Measurements from ENCODE around the gene SYT12. TPM values are rescaled to one million over a fixed set of nuclear protein-coding genes. Genes with fewer than 3 reads are reported as not detected.

Gene SYT12
- polyA plus RNA-seq, 1 donor from 2014 or later = 2.3 TPM

DNA sequence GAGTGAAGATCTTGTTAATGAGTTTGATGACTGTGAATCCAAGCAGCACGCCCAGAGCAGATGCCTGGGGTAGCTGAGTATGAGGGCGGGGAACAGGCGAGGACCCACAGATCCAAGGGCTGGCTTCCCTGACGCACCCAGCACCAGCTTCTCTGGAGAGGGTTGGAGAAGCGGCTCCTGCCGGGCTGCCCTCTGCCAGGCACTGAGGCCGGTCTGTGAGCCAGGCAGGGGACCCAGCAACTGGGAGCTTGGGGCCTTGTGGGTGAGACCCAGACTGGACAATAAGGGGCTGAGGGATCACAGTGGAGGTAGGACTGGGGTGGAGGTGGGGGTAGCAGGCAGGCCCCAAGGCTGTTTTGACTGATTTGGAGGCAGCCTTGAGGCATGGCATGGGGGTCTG lies 8.6 kb upstream of the SYT12 start:
- H2AFZ ChIP-seq (ENCODE audit: low read depth, low read length) = no peak overlapping the region
- no peaks in the 10 kb centered on the region for H3F3A ChIP-seq (ENCODE audit: insufficient read depth, low read length, poor library complexity, severe bottlenecking)
- H3K9ac ChIP-seq (ENCODE audit: low read length) = no peak overlapping the region
- H3K79me2 ChIP-seq (replicated peaks; ENCODE audit: insufficient read depth, low read length) = no peaks in the 10 kb centered on the region
- H4K20me1 ChIP-seq (ENCODE audit: insufficient read depth) = no peaks in the 10 kb centered on the region
- H3K27me3 ChIP-seq (ENCODE audit: insufficient read depth, low read depth, low read length) = no peaks in the 10 kb centered on the region
- TF ChIP-seq EP300 (conservative IDR thresholded peaks at IDR 0.05; ENCODE audit: poor library complexity, severe bottlenecking) (no peak), RAD21 (conservative IDR thresholded peaks at IDR 0.05) (no peak), MXI1 (conservative IDR thresholded peaks at IDR 0.05; ENCODE audit: poor library complexity, severe bottlenecking) (no peak), EZH2 (IDR thresholded peaks at IDR 0.05; ENCODE audit: borderline replicate concordance, insufficient read depth, low read length, poor library complexity, severe bottlenecking) (no peak), POLR2AphosphoS5 (IDR thresholded peaks at IDR 0.05) (no peak), TAF1 (IDR thresholded peaks at IDR 0.05; ENCODE audit: low read depth) (no peak), SMC3 (conservative IDR thresholded peaks at IDR 0.05; ENCODE audit: poor library complexity) (no peak)
- TF ChIP-seq, protein P1, sequence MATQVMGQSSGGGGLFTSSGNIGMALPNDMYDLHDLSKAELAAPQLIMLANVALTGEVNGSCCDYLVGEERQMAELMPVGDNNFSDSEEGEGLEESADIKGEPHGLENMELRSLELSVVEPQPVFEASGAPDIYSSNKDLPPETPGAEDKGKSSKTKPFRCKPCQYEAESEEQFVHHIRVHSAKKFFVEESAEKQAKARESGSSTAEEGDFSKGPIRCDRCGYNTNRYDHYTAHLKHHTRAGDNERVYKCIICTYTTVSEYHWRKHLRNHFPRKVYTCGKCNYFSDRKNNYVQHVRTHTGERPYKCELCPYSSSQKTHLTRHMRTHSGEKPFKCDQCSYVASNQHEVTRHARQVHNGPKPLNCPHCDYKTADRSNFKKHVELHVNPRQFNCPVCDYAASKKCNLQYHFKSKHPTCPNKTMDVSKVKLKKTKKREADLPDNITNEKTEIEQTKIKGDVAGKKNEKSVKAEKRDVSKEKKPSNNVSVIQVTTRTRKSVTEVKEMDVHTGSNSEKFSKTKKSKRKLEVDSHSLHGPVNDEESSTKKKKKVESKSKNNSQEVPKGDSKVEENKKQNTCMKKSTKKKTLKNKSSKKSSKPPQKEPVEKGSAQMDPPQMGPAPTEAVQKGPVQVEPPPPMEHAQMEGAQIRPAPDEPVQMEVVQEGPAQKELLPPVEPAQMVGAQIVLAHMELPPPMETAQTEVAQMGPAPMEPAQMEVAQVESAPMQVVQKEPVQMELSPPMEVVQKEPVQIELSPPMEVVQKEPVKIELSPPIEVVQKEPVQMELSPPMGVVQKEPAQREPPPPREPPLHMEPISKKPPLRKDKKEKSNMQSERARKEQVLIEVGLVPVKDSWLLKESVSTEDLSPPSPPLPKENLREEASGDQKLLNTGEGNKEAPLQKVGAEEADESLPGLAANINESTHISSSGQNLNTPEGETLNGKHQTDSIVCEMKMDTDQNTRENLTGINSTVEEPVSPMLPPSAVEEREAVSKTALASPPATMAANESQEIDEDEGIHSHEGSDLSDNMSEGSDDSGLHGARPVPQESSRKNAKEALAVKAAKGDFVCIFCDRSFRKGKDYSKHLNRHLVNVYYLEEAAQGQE (IDR thresholded peaks at IDR 0.05; ENCODE audit: borderline replicate concordance) = no peak
- TF ChIP-seq, protein P2, sequence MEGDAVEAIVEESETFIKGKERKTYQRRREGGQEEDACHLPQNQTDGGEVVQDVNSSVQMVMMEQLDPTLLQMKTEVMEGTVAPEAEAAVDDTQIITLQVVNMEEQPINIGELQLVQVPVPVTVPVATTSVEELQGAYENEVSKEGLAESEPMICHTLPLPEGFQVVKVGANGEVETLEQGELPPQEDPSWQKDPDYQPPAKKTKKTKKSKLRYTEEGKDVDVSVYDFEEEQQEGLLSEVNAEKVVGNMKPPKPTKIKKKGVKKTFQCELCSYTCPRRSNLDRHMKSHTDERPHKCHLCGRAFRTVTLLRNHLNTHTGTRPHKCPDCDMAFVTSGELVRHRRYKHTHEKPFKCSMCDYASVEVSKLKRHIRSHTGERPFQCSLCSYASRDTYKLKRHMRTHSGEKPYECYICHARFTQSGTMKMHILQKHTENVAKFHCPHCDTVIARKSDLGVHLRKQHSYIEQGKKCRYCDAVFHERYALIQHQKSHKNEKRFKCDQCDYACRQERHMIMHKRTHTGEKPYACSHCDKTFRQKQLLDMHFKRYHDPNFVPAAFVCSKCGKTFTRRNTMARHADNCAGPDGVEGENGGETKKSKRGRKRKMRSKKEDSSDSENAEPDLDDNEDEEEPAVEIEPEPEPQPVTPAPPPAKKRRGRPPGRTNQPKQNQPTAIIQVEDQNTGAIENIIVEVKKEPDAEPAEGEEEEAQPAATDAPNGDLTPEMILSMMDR (IDR thresholded peaks at IDR 0.05; ENCODE audit: poor library complexity, severe bottlenecking) = no peak
- no peak overlapping the region for H3K27ac ChIP-seq (ENCODE audit: low read length)
- H3K9me2 ChIP-seq (ENCODE audit: insufficient read depth, low read length) = no peaks in the 10 kb centered on the region
- no peaks in the 10 kb centered on the region for H3K9me3 ChIP-seq (ENCODE audit: low read length)
- H3K36me3 ChIP-seq (ENCODE audit: insufficient read depth, low read length) = no peaks in the 10 kb centered on the region
- no peak overlapping the region for H3K4me3 ChIP-seq (ENCODE audit: low read length)
- H3K4me2 ChIP-seq (ENCODE audit: low read length) = no peak overlapping the region

DNA sequence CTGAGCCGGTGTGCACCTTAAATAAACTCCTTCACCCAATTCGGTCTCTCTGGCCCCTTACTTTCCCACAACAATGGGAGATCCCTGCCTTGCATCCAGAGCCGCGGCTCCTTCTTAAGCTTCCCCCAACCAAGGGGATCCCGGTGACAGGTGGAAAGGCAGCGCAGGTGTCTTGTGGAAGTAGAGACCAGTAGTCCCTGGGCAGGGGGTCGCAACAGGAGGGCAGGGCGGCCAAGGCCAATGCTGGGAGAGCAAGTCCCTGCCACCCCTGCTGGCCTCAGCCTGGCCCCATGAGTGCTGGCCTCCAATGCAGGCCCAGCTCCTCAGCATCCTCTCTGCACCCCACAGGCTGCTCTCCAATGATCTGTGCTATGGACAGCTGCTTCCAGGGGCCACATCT lies 7.9 kb upstream of the SYT12 start:
- TF ChIP-seq SMC3 (conservative IDR thresholded peaks at IDR 0.05; ENCODE audit: poor library complexity) (no peak), EZH2 (IDR thresholded peaks at IDR 0.05; ENCODE audit: borderline replicate concordance, insufficient read depth, low read length, poor library complexity, severe bottlenecking) (no peak), MXI1 (conservative IDR thresholded peaks at IDR 0.05; ENCODE audit: poor library complexity, severe bottlenecking) (no peak), RAD21 (conservative IDR thresholded peaks at IDR 0.05) (no peak), POLR2AphosphoS5 (IDR thresholded peaks at IDR 0.05) (no peak), TAF1 (IDR thresholded peaks at IDR 0.05; ENCODE audit: low read depth) (no peak), EP300 (conservative IDR thresholded peaks at IDR 0.05; ENCODE audit: poor library complexity, severe bottlenecking) (no peak)
- TF ChIP-seq, protein P1 (IDR thresholded peaks at IDR 0.05; ENCODE audit: borderline replicate concordance) = no peak
- TF ChIP-seq, protein P2 (IDR thresholded peaks at IDR 0.05; ENCODE audit: poor library complexity, severe bottlenecking) = no peak
- Histone ChIP-seq H3K9me3 (ENCODE audit: low read length) (no peaks in the 10 kb centered on the region), H3K27ac (ENCODE audit: low read length) (no peak overlapping the region), H2AFZ (ENCODE audit: low read depth, low read length) (no peak overlapping the region), H3K4me2 (ENCODE audit: low read length) (no peak overlapping the region), H3K27me3 (ENCODE audit: insufficient read depth, low read depth, low read length) (no peaks in the 10 kb centered on the region), H3K79me2 (replicated peaks; ENCODE audit: insufficient read depth, low read length) (no peaks in the 10 kb centered on the region), H3F3A (ENCODE audit: insufficient read depth, low read length, poor library complexity, severe bottlenecking) (no peaks in the 10 kb centered on the region), H4K20me1 (ENCODE audit: insufficient read depth) (no peaks in the 10 kb centered on the region), H3K9me2 (ENCODE audit: insufficient read depth, low read length) (no peaks in the 10 kb centered on the region), H3K4me3 (ENCODE audit: low read length) (no peak overlapping the region), H3K9ac (ENCODE audit: low read length) (no peak overlapping the region), H3K36me3 (ENCODE audit: insufficient read depth, low read length) (no peaks in the 10 kb centered on the region)

All from neural cell (in vitro differentiated cells).